A549 (cell line): ENCODE measurements around the gene CX3CR1. TPM values are rescaled to one million over a fixed set of nuclear protein-coding genes. Genes with fewer than 3 reads are reported as not detected.

Experiments
- ATAC-seq, 2 experiments: fragments of 200-7000 bp in 1 of 2; fragments of >200 bp in 1 of 2; cut with Nextera tagmentation in 1 of 2; cut with Tn5 transposase in 1 of 2; 3 replicates each; pipeline versions ENCODE4 v1.8.0 to v1.9.1; 2018 to 2020; ENCODE audit warnings: mild to moderate bottlenecking in 1 of 2, moderate library complexity in 1 of 2
- CTCF ChIA-PET: fragments of 300-600 bp; sonication (Branson Sonifier 250); formaldehyde crosslinking; extraction: SDS; loops from one replicate; lab custom pipeline; 2021; ENCODE audit warnings: antibody characterized with exemption, inconsistent platforms; lab: Yijun Ruan, JAX
- POLR2A ChIA-PET: fragments of 350-600 bp; formaldehyde crosslinking; extraction: SDS; loops from one replicate; lab custom pipeline; 2021; ENCODE audit warnings: antibody characterized with exemption, inconsistent platforms; lab: Yijun Ruan, JAX
- DNase-seq, 2 experiments: peaks; one replicate each; pipeline versions ENCODE4 v3.0.0 to v3.0.0-alpha.2; 2011 to 2016; ENCODE audit warnings: low read depth in 1 of 2, low spot score in 1 of 2
- FAIRE-seq: peaks from 2 replicates; lab custom pipeline; 2011; peaks lifted over from hg19 to GRCh38; lab: Jason Lieb, UNC
- H3K27ac ChIP-seq, 2 experiments: fragments of >200 bp; sonication (Bioruptor Twin); formaldehyde crosslinking; 3 replicates each; pipeline ENCODE4 v1.5.1; 2016 to 2017
- H3K4me1 ChIP-seq: fragments of >200 bp; sonication (Bioruptor Twin); formaldehyde crosslinking; 3 replicates; pipeline ENCODE4 v1.6.1; 2016
- H3K4me2 ChIP-seq: fragments of >200 bp; sonication (Bioruptor Twin); formaldehyde crosslinking; 3 replicates; pipeline ENCODE4 v1.6.1; 2016
- H3K4me3 ChIP-seq: fragments of >200 bp; sonication (Bioruptor Twin); formaldehyde crosslinking; 3 replicates; pipeline ENCODE4 v1.5.1; 2016
- H3K9me3 ChIP-seq: fragments of >200 bp; sonication (Bioruptor Twin); formaldehyde crosslinking; 3 replicates; pipeline ENCODE4 v1.6.1; 2016
- BHLHE40 ChIP-seq: IDR thresholded peaks from 2 replicates; pipeline ENCODE4 v1.6.1; 2012; ENCODE audit warnings: low read depth, low read length, inconsistent platforms
- CHD4 ChIP-seq: fragments of 200-600 bp; sonication (generic); IDR thresholded peaks from 2 replicates; pipeline ENCODE4 v1.6.1; 2016; ENCODE audit warnings: antibody characterized with exemption, mild to moderate bottlenecking, borderline replicate concordance
- CTCF ChIP-seq: fragments of >200 bp; sonication (Bioruptor Twin); formaldehyde crosslinking; IDR thresholded peaks from 3 replicates; pipeline ENCODE4 v1.5.1; 2016
- EHMT2 ChIP-seq: fragments of 200-600 bp; sonication (generic); IDR thresholded peaks from 2 replicates; pipeline ENCODE4 v1.6.1; 2016; ENCODE audit warnings: antibody characterized with exemption, low read depth, mild to moderate bottlenecking, moderate library complexity
- ELK1 ChIP-seq: fragments of 150-350 bp; IDR thresholded peaks from 2 replicates; pipeline ENCODE4 v1.6.1; 2014; ENCODE audit warnings: low read depth, mild to moderate bottlenecking, low read length
- ESRRA ChIP-seq: fragments of 150-350 bp; IDR thresholded peaks from 2 replicates; pipeline ENCODE4 v1.6.1; 2014; ENCODE audit warnings: mild to moderate bottlenecking, low read length, borderline replicate concordance
- GATA3 ChIP-seq: IDR thresholded peaks from 2 replicates; pipeline ENCODE4 v1.6.1; 2012; ENCODE audit warnings: borderline replicate concordance
- HDAC2 ChIP-seq: fragments of 200-600 bp; sonication (generic); IDR thresholded peaks from 2 replicates; pipeline ENCODE4 v1.6.1; 2016
- HES2 ChIP-seq: fragments of >200 bp; sonication (Bioruptor Twin); formaldehyde crosslinking; IDR thresholded peaks from 2 replicates; pipeline ENCODE4 v1.6.1; 2016
- HEYL ChIP-seq: fragments of 250-450 bp; sonication (Bioruptor Pico); IDR thresholded peaks from 2 replicates; pipeline ENCODE4 v1.8.0; 2021; ENCODE audit warnings: mild to moderate bottlenecking, moderate library complexity
- HOXB5 ChIP-seq: fragments of 250-450 bp; sonication (Bioruptor Pico); IDR thresholded peaks from 2 replicates; pipeline ENCODE4 v1.5.0; 2020; ENCODE audit warnings: mild to moderate bottlenecking, moderate library complexity
- KDM5A ChIP-seq: fragments of 200-600 bp; sonication (generic); IDR thresholded peaks from 2 replicates; pipeline ENCODE4 v1.6.1; 2016; ENCODE audit warnings: antibody characterized with exemption, mild to moderate bottlenecking
- MAX ChIP-seq: IDR thresholded peaks from 2 replicates; pipeline ENCODE4 v1.6.1; 2012
- MYC ChIP-seq: IDR thresholded peaks from 2 replicates; pipeline ENCODE4 v1.6.1; 2012; ENCODE audit warnings: mild to moderate bottlenecking, inconsistent platforms, low read length, improper control_type of control experiment, borderline replicate concordance
- NFE2L2 ChIP-seq: fragments of 150-350 bp; conservative IDR thresholded peaks from 2 replicates; pipeline ENCODE4 v1.6.1; 2014; ENCODE audit warnings: low read length
- PHF8 ChIP-seq: fragments of 200-600 bp; sonication (generic); IDR thresholded peaks from 2 replicates; pipeline ENCODE4 v1.6.1; 2016; ENCODE audit warnings: low read depth, mild to moderate bottlenecking, antibody characterized with exemption, moderate library complexity, borderline replicate concordance
- POLR2A ChIP-seq: IDR thresholded peaks from 2 replicates; pipeline ENCODE4 v1.6.1; 2012; ENCODE audit warnings: mild to moderate bottlenecking, low read length
- RCOR1 ChIP-seq: fragments of 150-350 bp; IDR thresholded peaks from 2 replicates; pipeline ENCODE4 v1.6.1; 2014; ENCODE audit warnings: antibody characterized with exemption, low read length, low read depth
- REST ChIP-seq: fragments of 200-600 bp; sonication (generic); IDR thresholded peaks from 2 replicates; pipeline ENCODE4 v1.6.1; 2016; ENCODE audit warnings: antibody characterized with exemption, mild to moderate bottlenecking, moderate library complexity
- RNF2 ChIP-seq: fragments of 200-600 bp; sonication (generic); IDR thresholded peaks from 2 replicates; pipeline ENCODE4 v1.6.1; 2016; ENCODE audit warnings: low read depth, mild to moderate bottlenecking, antibody characterized with exemption, moderate library complexity, borderline replicate concordance
- WGBS: methylation state at CpG from one replicate; pipeline ENCODE4 v1.1.6; 2017; ENCODE audit errors: missing lambda C conversion rate; 5-methylcytosine and 5-hydroxymethylcytosine counted together
- polyA plus RNA-seq, 4 experiments: library from polyadenylated mRNA; depleted of rRNA in 3 of 4; stranded (reverse); fragments of >200 nt; fragmentation: RNase III in 1 of 4; extraction: RNeasy Plus Mini Kit Qiagen cat#74134 plus additional on column Dnase treatment in 1 of 4; gene quantifications; 2 replicates in 3 of 4; 3 replicates in 1 of 4; pipeline ENCODE4 v1.2.3, GENCODE V29; 2011 to 2017

Gene CX3CR1
- polyA plus RNA-seq, 2 of the 4 experiments (the other 2 are of a cell fraction) = 0.06 to 0.14 TPM

DNA sequence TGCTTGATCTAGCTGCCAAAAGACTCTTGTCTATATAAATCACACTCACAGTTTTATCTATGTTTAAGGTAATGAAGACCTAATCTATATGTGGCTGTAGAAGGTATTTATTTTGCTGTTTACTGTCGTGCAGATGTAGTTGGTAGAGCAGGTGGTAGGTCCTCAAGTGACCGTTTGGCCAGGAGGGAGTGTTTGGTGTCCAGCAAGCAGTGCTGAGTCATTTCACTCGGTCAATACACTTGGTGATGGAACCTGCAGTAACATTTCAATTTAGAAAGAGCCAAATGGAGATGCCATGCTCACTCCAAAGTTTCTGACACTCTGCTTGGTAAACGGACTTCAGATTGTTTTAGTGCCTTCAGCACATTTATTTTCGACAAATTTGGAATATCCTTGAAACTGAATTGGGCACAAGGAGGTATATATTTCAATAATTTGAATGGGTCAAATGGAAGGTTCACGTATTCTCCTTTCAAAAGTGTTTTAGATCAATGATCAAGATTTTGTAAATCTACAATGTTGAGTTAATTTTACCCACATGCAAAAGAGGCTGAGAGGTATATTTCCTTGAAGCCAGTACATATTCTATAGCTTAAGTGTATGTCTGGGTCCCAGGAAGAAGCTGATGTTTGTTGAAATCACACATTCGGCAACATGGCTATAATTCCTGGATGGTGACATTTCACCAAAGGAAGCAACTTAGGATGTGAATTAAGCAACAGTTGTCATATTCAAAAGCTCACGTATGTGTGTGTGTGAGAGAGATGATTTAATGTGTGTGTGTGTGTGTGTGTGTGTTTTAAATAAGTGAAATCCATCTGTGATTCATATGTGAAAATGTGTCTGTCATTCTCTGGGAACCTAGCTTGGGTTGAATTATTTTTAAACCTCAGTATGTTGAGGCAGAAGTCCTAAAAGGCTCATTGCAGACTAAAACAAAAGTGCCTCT, 7.7 kb upstream of the CX3CR1 start:
- Histone ChIP-seq H3K4me1 (no peaks in the 10 kb centered on the region; the same call in 2 of the 3 replicates), H3K4me3 (no peak overlapping the region), H3K9me3 (no peaks in the 10 kb centered on the region), H3K27ac (no peak overlapping the region), H3K4me2 (0 out of 3 replicates have a peak overlapping the region, but pooled peaks have one; percentile 11)
- TF ChIP-seq MAX (no peak), ESRRA (no peak), HOXB5 (CRISPR knock-in tag) (no peak), RNF2 (no peak), MYC (no peak), CHD4 (no peak), GATA3 (no peak), NFE2L2 (no peak), KDM5A (no peak), HEYL (no peak), ELK1 (no peak), BHLHE40 (no peak), EHMT2 (no peak), PHF8 (no peak), RCOR1 (no peak), REST (no peak), POLR2A (no peak), HES2 (no peak), CTCF (no peak), HDAC2 (no peak)
- ChIA-PET CTCF (interaction anchor here (0.6 to 21.3 kb wide), 60 partner anchors 9 to 766 kb away, joined by 3 to 459 read pairs (median 5); partner anchors contain the start of genes CX3CR1, GORASP1, TTC21A and XIRP1), POLR2A (interaction anchor here (0.7 to 1.2 kb wide), 4 partner anchors 98 to 180 kb away, joined by 3 to 5 read pairs (median 3); partner anchors contain the start of genes GORASP1 and TTC21A)
- FAIRE-seq = no peak
- 33% methylated on average over 8 of the region's 8 CpGs for WGBS
- no peak for ATAC-seq
- DNase-seq = peak in 1 of 2 experiments; percentile 23
